HG03060 (cell line): ENCODE data around the gene CYP1A2.
"Not testable (repeated sequence)": the region's sequence is repeated elsewhere in the genome, so short reads cannot be mapped to it uniquely, and the experiment has no call there.

Source experiments
- ATAC-seq: cut with Tn5 transposase; IDR thresholded peaks from one replicate; pipeline ENCODE4 v1.9.1; 2021; ENCODE audit warnings: low read depth, moderate number of reproducible peaks; ENCODE audit not compliant: unreplicated experiment

The CYP1A2 gene

GRCh38 chr15:74748322-74748946 is at the start of gene CYP1A2:
Gene CYP1A2, plus strand, starts transcription at chr15:74748845. Its CDS starts 894 bp downstream, at chr15:74749739.
- ATAC-seq = no peak

- ATAC-seq = no peak
Observed at GRCh38 chr15:74709011-74709410, 39.6 kb upstream of the CYP1A2 start.

- ATAC-seq = no peak
Observed at GRCh38 chr15:74709892-74710291, 38.8 kb upstream of the CYP1A2 start.

GRCh38 chr15:74710319-74711094 is 38.1 kb upstream of the CYP1A2 start:
- ATAC-seq = no peak

GRCh38 chr15:74712311-74712710 is 36.3 kb upstream of the CYP1A2 start:
- no peak for ATAC-seq

GRCh38 chr15:74716651-74717050 is 32.0 kb upstream of the CYP1A2 start:
- no peak for ATAC-seq

- ATAC-seq = no peak
Observed at GRCh38 chr15:74722591-74722990, 26.1 kb upstream of the CYP1A2 start.

- no peak for ATAC-seq
Observed at GRCh38 chr15:74723187-74723586, 25.5 kb upstream of the CYP1A2 start.

GRCh38 chr15:74723754-74724334 is 24.8 kb upstream of the CYP1A2 start:
- ATAC-seq = no peak

GRCh38 chr15:74724570-74725224 is 23.9 kb upstream of the CYP1A2 start:
- no peak for ATAC-seq

- ATAC-seq = no peak
Observed at GRCh38 chr15:74725225-74725774, 23.3 kb upstream of the CYP1A2 start, which contains the start of gene CYP1A1. Gene CYP1A1, minus strand, starts transcription at chr15:74725528. Its CDS starts 2,431 bp downstream, at chr15:74723097.

GRCh38 chr15:74725845-74726773 is 22.5 kb upstream of the CYP1A2 start:
- ATAC-seq = no peak

GRCh38 chr15:74726774-74727164 is 21.9 kb upstream of the CYP1A2 start:
- no peak for ATAC-seq

GRCh38 chr15:74727727-74728126 is 20.9 kb upstream of the CYP1A2 start:
- ATAC-seq = no peak

GRCh38 chr15:74728699-74729098 is 19.9 kb upstream of the CYP1A2 start:
- ATAC-seq = not testable (repeated sequence)

GRCh38 chr15:74729372-74729771 is 19.3 kb upstream of the CYP1A2 start:
- not testable (repeated sequence) for ATAC-seq

- ATAC-seq = no peak
Observed at GRCh38 chr15:74730619-74731316, 17.9 kb upstream of the CYP1A2 start.

GRCh38 chr15:74732846-74733245 is 15.8 kb upstream of the CYP1A2 start:
- no peak for ATAC-seq

- no peak for ATAC-seq
Observed at GRCh38 chr15:74733269-74733668, 15.4 kb upstream of the CYP1A2 start.
